Spleen (tissue), 11 donors: ENCODE data around the gene IPO4. TPM values are rescaled to one million over a fixed set of nuclear protein-coding genes. Genes with fewer than 3 reads are reported as not detected.

Source experiments
- DNase-seq: peaks from one replicate; pipeline ENCODE4 v3.0.0-alpha.2; 2020
- H3K27ac ChIP-seq, 8 donors: fragments of 200-600 bp; sonication (generic) in 7 of 8; 1 replicate in 4 of 8; 2 replicates in 4 of 8; pipeline versions ENCODE4 v1.5.0 to v1.8.0; 2016 to 2021; ENCODE audit warnings: inconsistent platforms in 4 of 8, mild to moderate bottlenecking in 4 of 8, moderate library complexity in 1 of 8
- H3K27me3 ChIP-seq, 7 donors: fragments of 200-600 bp; sonication (generic) in 6 of 7; replicated peaks in 1 of 7; 1 replicate in 4 of 7; 2 replicates in 3 of 7; pipeline versions ENCODE4 v1.5.0 to v1.8.0; 2016 to 2021; ENCODE audit warnings: inconsistent platforms in 3 of 7, mild to moderate bottlenecking in 1 of 7
- H3K36me3 ChIP-seq, 6 donors: fragments of 200-600 bp; sonication (generic) in 5 of 6; 1 replicate in 4 of 6; 2 replicates in 2 of 6; pipeline versions ENCODE4 v1.5.0 to v1.8.0; 2016 to 2021; ENCODE audit warnings: inconsistent platforms in 2 of 6
- H3K4me1 ChIP-seq, 6 donors: fragments of 200-600 bp; sonication (generic) in 5 of 6; 1 replicate in 3 of 6; 2 replicates in 3 of 6; pipeline versions ENCODE4 v1.5.0 to v1.8.0; 2016 to 2021; ENCODE audit warnings: inconsistent platforms in 3 of 6
- H3K4me3 ChIP-seq, 8 donors: fragments of 200-600 bp; sonication (generic) in 7 of 8; 1 replicate in 4 of 8; 2 replicates in 4 of 8; pipeline versions ENCODE4 v1.5.0 to v1.8.0; 2016 to 2021; ENCODE audit warnings: inconsistent platforms in 4 of 8, mild to moderate bottlenecking in 4 of 8, moderate library complexity in 2 of 8
- H3K9me3 ChIP-seq, 8 donors: fragments of 200-600 bp; sonication (generic) in 7 of 8; 1 replicate in 4 of 8; 2 replicates in 4 of 8; pipeline versions ENCODE4 v1.5.0 to v1.8.0; 2016 to 2021; ENCODE audit warnings: inconsistent platforms in 4 of 8
- CTCF ChIP-seq, 11 experiments: fragments of 200-600 bp in 7 of 11; fragments of 450-650 bp in 4 of 11; sonication (generic) in 4 of 11; IDR thresholded peaks in 8 of 11; conservative IDR thresholded peaks in 3 of 11; 1 replicate in 7 of 11; 2 replicates in 4 of 11; pipeline versions ENCODE4 v1.4.0 to v1.8.0; 2016 to 2021; ENCODE audit warnings: antibody characterized with exemption in 11 of 11, inconsistent platforms in 4 of 11, mild to moderate bottlenecking in 1 of 11
- POLR2A ChIP-seq, 3 donors: fragments of 450-650 bp; IDR thresholded peaks; one replicate each; pipeline ENCODE4 v1.5.1; 2017; ENCODE audit warnings: antibody characterized with exemption in 3 of 3, mild to moderate bottlenecking in 1 of 3
- POLR2AphosphoS5 ChIP-seq, 3 donors: sonication (generic); formaldehyde crosslinking; IDR thresholded peaks; one replicate each; pipeline ENCODE4 v1.5.1; 2017; ENCODE audit warnings: antibody characterized with exemption in 3 of 3
- WGBS, 5 donors: extraction: QIAGEN DNeasy Blood & Tissue Kit in 3 of 5; methylation state at CpG; one replicate each; pipeline versions ENCODE4 v1.1.5 to v1.1.7; 2013 to 2018; 5-methylcytosine and 5-hydroxymethylcytosine counted together
- intact Hi-C: fragments of 100-400 bp; cut with DNase I; formaldehyde crosslinking; loops from one replicate; pipeline ENCODE4 v1.15.0; 2023; ENCODE audit warnings: low total_unique reads
- polyA plus RNA-seq, 3 donors: library from polyadenylated mRNA; stranded (reverse); fragments of 200-250 nt; gene quantifications; one replicate each; pipeline ENCODE4 v1.2.1, GENCODE V29; 2013
- total RNA-seq, 7 donors: library from RNA; depleted of rRNA in 3 of 7; stranded (reverse); fragments of >200 nt in 3 of 7; fragmentation: NEBNext Ultra II Directional in 4 of 7; extraction: Animal tissue kit (Norgen Biotek cat#: 25700) in 4 of 7; gene quantifications; one replicate each; pipeline versions ENCODE4 v1.1.0 to v1.2.1, GENCODE V29; 2016 to 2021
- donor health status: healthy with polysubstance abuse.
- donor health status: DM: no; HTN: no; CAD: no; lungs with moderate emphysema.
- donor health status: DM: no; HTN: no; CAD: no.
- donor health status: Bipolar disorder and iron deficiency.
- donor health status: healthy.
- donor health status: DM: no; HTN: no; CAD: no.
- donor health status: DM: yes; HTN: yes; CAD: no.

The IPO4 gene
- total and polyA plus RNA-seq, 10 donors = 10.0 to 49.7 (median 21.5) TPM

- no peak for DNase-seq
- Histone ChIP-seq H3K4me1 (peaks cover 9 to 62% (median 36%) of the 10 kb centered on the region in 6 donors), H3K9me3 (no peaks in the 10 kb centered on the region), H3K36me3 (peaks cover 9 to 84% (median 80%) of the 10 kb centered on the region in 6 donors), H3K27me3 (no peaks in the 10 kb centered on the region), H3K4me3 (no peak overlapping the region), H3K27ac (peak overlapping the region in 1 of 8 donors; percentile 18)
- intact Hi-C loops = no loop called here
- TF ChIP-seq POLR2AphosphoS5 (IDR thresholded peaks at IDR 0.05) = peak in 1 of 3 donors; percentile 27
- TF ChIP-seq POLR2A (IDR thresholded peaks at IDR 0.05) = no peak
- TF ChIP-seq CTCF (IDR thresholded peaks at IDR 0.05 in 8 of 11, conservative IDR thresholded peaks at IDR 0.05 in 3 of 11) = no peak
- 87 to 96% (median 93%) methylated on average over 11 to 16 of the region's 16 CpGs for WGBS, 5 donors
These were observed 37.1 kb downstream of the IPO4 start for GRCh38 chr14:24151404-24152080.

GRCh38 chr14:24150993-24151392 is 37.6 kb downstream of the IPO4 start:
- TF ChIP-seq POLR2A (IDR thresholded peaks at IDR 0.05) = no peak
- TF ChIP-seq POLR2AphosphoS5 (IDR thresholded peaks at IDR 0.05) = no peak
- TF ChIP-seq CTCF (IDR thresholded peaks at IDR 0.05 in 8 of 11, conservative IDR thresholded peaks at IDR 0.05 in 3 of 11) = no peak
- Histone ChIP-seq H3K4me1 (peaks cover 9 to 61% (median 37%) of the 10 kb centered on the region in 6 donors), H3K9me3 (no peaks in the 10 kb centered on the region), H3K27me3 (no peaks in the 10 kb centered on the region), H3K36me3 (peaks cover 9 to 78% (median 74%) of the 10 kb centered on the region in 6 donors), H3K4me3 (no peak overlapping the region), H3K27ac (peak overlapping the region in 2 of 8 donors; percentile 18 to 36)
- 89 to 96% (median 90%) methylated on average over 6 to 9 of the region's 9 CpGs for WGBS, 5 donors
- intact Hi-C loops = no loop called here
- no peak for DNase-seq

GRCh38 chr14:24150567-24150966 is 38.0 kb downstream of the IPO4 start:
- TF ChIP-seq POLR2A (IDR thresholded peaks at IDR 0.05) (no peak), CTCF (IDR thresholded peaks at IDR 0.05 in 8 of 11, conservative IDR thresholded peaks at IDR 0.05 in 3 of 11) (no peak), POLR2AphosphoS5 (IDR thresholded peaks at IDR 0.05) (no peak)
- Histone ChIP-seq H3K27ac (peak overlapping the region in 2 of 8 donors; percentile 18 to 36), H3K9me3 (no peaks in the 10 kb centered on the region), H3K27me3 (no peaks in the 10 kb centered on the region), H3K4me3 (no peak overlapping the region), H3K4me1 (peaks cover 13 to 61% (median 41%) of the 10 kb centered on the region in 6 donors), H3K36me3 (peaks cover 9 to 74% (median 70%) of the 10 kb centered on the region in 6 donors)
- DNase-seq = no peak
- WGBS, 5 donors = 92 to 96% (median 95%) methylated on average over 9 of the region's 9 CpGs
- intact Hi-C loops = no loop called here

GRCh38 chr14:24150061-24150460 is 38.6 kb downstream of the IPO4 start:
- DNase-seq = no peak
- intact Hi-C loops = no loop called here
- WGBS, 5 donors = 95 to 98% (median 96%) methylated on average over 8 to 9 of the region's 9 CpGs
- Histone ChIP-seq H3K9me3 (no peaks in the 10 kb centered on the region), H3K4me3 (no peak overlapping the region), H3K4me1 (peaks cover 18 to 61% (median 43%) of the 10 kb centered on the region in 6 donors), H3K27ac (no peak overlapping the region), H3K36me3 (peaks cover 9 to 74% (median 65%) of the 10 kb centered on the region in 6 donors), H3K27me3 (no peaks in the 10 kb centered on the region)
- TF ChIP-seq POLR2A (IDR thresholded peaks at IDR 0.05) = no peak
- TF ChIP-seq CTCF (IDR thresholded peaks at IDR 0.05 in 8 of 11, conservative IDR thresholded peaks at IDR 0.05 in 3 of 11) = no peak
- no peak for TF ChIP-seq POLR2AphosphoS5 (IDR thresholded peaks at IDR 0.05)
